Measurements from ENCODE around the gene KRTAP10-1. TPM values are rescaled to one million over a fixed set of nuclear protein-coding genes. Genes with fewer than 3 reads are reported as not detected.

KRTAP10-1 gene
- total RNA-seq, 1 donor from 2014 or later = not detected

DNA sequence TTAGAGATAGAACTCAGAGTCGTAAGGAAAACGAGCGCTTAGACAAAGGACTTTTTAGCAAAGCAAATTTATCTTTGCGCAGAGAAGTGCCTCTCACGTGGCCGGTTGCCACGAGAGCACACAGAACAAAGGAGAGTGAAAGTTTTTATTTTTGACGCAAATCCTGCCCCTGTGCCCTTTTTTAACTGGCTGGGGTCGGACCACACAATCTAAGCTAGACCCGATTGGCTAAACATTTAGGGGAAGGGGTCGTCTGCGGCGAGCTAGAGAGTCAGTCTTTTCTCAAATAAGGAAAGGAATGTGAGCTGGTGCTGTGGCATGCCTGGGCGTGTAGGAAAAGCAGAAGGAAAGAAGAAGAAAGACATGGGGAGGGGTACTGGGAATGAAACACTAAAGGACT lies 8.9 kb upstream of the KRTAP10-1 start:
- no peak for DNase-seq (ENCODE audit: low spot score)

GRCh38 chr21:44548381-44548780 lies 8.4 kb upstream of the KRTAP10-1 start:
- no peak for DNase-seq (ENCODE audit: low spot score)

GRCh38 chr21:44547656-44548331 lies 7.8 kb upstream of the KRTAP10-1 start:
- no peak for DNase-seq (ENCODE audit: low spot score)

DNA sequence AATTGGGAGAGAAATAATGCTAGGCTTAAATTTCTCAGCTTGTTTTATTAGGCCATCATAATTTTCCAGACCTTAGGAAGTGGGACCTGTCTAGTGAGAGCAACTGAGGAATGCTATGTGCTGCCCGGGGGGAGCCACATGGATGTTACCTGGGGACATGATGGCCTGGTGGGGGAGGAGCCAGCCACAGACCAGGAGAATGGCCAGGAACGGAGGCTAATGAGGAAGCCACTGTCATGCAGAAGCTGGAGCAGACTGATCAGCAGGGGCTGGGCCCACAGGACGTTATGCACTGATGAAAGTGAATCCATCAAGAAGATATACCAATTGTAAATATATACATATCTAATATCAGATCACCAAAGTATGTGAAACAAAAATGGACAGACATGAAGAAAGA lies 4.6 kb upstream of the KRTAP10-1 start:
- no peak for DNase-seq (ENCODE audit: low spot score)

DNA sequence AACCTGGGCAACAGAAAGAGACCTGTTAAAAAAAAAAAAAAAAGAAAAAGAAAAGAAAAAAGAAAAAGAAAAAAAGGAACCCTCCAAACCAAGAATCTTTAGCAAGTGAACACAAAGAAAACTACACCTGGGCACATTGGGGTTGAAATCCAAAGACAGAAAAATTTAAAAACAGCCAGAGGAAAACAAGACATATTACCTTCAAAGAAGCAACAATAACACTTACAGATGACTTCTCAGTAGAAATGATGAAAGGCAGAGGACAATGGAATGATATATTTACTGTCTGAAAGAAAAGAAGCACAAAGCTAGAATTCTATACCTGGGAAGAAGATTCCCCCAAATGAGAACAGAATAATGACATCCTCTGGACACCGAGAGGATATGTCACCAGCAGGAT lies 2.7 kb upstream of the KRTAP10-1 start:
- DNase-seq (ENCODE audit: low spot score) = no peak

DNA sequence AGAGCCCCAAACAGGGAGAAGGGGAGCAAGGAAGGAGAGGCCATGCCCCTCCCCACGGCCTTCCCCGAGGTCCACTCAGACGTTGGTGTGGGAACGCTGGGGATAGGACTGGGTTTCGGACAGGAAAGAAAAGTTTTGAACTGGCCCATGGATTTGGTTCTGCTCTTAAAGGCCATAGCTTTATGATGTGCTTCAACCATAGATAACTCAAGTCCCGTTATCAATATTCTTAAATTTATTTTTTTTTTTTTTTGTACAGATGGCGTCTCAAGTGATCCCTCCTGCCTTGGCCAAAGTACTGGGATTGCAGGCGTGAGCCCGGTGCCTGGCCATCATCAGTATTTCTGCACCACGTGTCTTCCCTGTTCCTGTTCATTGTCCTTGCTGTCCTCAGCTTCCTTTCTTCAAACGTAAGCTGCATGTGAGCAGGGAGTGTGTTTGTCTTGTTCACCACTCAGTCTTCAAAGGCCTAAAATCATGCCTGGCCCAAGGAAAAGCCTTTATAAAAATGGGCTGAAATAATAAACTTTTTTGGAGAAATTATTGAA lies 820 bp upstream of the KRTAP10-1 start:
- DNase-seq (ENCODE audit: low spot score) = no peak

- no peak for DNase-seq (ENCODE audit: low spot score)
These were observed 949 bp downstream of the KRTAP10-1 start for GRCh38 chr21:44539046-44539445.

GRCh38 chr21:44537930-44538911 lies 1.8 kb downstream of the KRTAP10-1 start:
- DNase-seq (ENCODE audit: low spot score) = no peak

- peak; percentile 13 for DNase-seq (ENCODE audit: low spot score)
These were observed 4.0 kb downstream of the KRTAP10-1 start for GRCh38 chr21:44535963-44536362.

DNA sequence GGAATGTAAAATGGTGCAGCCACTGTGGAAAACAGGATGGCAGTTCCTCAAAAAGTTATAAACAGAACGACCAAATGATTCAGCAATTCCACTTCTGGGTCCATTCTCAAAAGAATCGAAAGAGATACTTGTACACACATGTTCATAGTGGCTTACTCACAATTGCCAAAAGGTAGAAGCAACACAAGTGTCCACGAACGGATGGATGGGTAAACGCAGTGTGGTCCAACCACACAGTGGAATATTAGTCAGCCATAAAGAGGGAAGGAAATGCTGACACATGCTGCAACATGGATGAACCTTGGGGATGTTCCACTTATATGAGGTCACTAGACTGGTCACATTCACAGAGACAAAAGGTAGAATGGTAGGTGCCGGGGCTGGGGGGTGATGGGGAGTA lies 5.3 kb downstream of the KRTAP10-1 start:
- no peak for DNase-seq (ENCODE audit: low spot score)

DNA sequence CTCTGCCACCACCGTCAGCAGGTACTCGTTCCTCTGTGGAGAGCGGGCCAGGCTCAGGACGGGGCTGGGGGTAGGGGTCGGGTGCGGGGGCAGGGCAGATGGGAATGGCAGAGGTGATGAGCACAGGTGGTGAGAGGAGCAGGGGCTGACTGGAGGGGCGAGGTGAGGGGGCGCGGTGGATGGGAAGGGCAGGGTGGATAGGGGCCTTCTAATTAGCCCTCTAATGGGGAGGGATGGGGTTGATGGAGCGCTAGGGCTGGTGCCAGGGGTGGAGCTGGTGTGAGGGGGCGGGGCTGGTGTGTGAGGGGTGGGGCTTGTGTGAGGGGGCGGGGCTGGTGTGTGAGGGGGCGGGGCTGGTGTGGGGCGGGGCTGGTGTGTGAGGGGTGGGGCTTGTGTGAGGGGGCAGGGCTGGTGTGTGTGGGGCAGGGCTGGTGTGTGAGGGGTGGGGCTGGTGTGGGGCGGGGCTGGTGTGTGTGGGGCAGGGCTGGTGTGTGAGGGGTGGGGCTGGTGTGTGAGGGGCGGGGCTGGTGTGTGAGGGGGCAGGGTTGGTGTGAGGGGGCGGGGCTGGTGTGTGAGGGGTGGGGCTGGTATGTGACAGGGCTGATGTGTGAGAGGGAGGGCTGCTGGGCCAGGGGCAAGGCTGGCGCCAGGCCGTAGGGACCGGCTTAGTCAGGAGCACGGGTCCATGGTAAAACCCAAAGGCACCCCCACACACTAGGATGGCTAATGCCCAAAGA lies 5.9 kb downstream of the KRTAP10-1 start:
- DNase-seq (ENCODE audit: low spot score) = no peak

- no peak for DNase-seq (ENCODE audit: low spot score)
These were observed 6.7 kb downstream of the KRTAP10-1 start for GRCh38 chr21:44533121-44533890.

- no peak for DNase-seq (ENCODE audit: low spot score)
These were observed 7.3 kb downstream of the KRTAP10-1 start for GRCh38 chr21:44532712-44533111.

- no peak for DNase-seq (ENCODE audit: low spot score)
These were observed 8.1 kb downstream of the KRTAP10-1 start for GRCh38 chr21:44531606-44532564.

GRCh38 chr21:44530903-44531605 lies 8.9 kb downstream of the KRTAP10-1 start:
- no peak for DNase-seq (ENCODE audit: low spot score)

DNA sequence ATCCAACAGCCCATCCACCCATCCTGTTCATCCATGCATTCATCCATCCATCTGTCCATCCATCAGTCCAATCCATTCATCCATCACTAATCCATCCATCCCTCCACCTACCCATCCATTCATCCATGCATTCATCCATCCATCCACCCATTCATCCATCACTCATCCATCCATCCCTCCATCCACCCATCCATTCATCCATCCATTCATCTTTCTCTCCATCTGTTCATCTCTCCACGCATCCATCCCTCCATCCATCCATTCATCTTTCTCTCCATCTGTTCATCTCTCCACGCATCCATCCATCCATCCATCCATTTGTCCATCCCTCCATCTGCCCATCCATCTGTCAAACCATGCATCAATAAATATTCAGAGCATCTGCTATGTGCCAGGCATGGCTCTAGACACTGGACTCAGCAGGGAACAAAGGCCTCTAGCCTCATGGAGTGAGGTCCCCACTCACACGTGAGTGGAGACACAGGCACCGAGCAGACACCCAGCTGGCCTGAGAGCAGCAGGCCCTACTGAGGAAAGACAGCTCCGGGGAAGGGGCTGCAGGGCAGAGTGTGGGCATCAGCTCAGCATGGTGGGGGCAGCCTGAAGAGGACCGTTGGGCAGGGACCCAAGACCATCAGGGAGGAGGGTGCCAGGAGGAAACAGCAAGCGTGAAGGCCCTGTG lies 9.6 kb downstream of the KRTAP10-1 start:
- no peak for DNase-seq (ENCODE audit: low spot score)

DNA sequence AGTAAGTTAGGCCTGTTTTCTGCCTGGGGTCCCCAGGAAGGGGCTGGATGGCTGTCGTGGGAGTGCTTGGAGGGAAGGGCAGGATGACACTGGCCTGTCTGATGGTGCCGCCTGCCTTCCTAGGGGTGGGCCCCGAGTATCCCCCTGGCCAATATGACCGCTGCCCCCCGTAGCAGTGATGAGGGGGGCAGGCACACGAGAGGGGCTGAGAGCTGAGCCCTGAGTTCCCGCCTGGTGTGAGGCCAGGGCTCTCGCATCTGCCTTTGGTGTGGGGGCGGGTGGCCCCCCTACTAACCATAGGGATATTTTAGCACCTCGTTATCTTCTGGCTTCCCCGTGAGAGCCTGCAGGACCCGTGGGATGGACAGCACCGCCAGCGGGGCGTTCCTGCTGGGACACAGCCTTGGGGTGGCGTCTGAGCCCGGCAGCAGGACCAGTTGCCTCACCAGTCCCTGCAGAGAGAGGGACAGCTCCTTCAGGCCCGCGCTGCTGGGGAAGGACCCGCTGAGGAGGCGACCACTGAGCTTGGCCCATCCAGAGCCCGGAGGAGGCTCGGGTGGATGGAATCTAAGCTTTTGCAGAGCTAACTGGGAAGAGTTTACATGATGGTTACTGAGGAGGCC lies 10.4 kb downstream of the KRTAP10-1 start:
- DNase-seq (ENCODE audit: low spot score) = no peak

- DNase-seq (ENCODE audit: low spot score) = no peak
These were observed 11.0 kb downstream of the KRTAP10-1 start for GRCh38 chr21:44529011-44529421.
